GM23338 (cell line): ENCODE measurements around the gene BAIAP2.

ENCODE experiments used
- CREB1 ChIP-seq: fragments of 250-450 bp; sonication (Bioruptor Pico); IDR thresholded peaks from 2 replicates; pipeline ENCODE4 v1.5.0; 2020; ENCODE audit warnings: low read depth, mild to moderate bottlenecking, moderate library complexity
- EZH2 ChIP-seq: fragments of 200-600 bp; sonication (generic); IDR thresholded peaks from one replicate; pipeline ENCODE4 v1.8.0; 2017; ENCODE audit warnings: antibody characterized with exemption, mild to moderate bottlenecking, low read depth; ENCODE audit not compliant: unreplicated experiment
- EZH2phosphoT487 ChIP-seq: fragments of 200-600 bp; sonication (generic); IDR thresholded peaks from one replicate; pipeline ENCODE4 v1.8.1; 2018; ENCODE audit warnings: antibody characterized with exemption; ENCODE audit not compliant: unreplicated experiment
- JUNB ChIP-seq: IDR thresholded peaks from one replicate; pipeline ENCODE4 v1.6.1; 2016; ENCODE audit warnings: antibody characterized with exemption; ENCODE audit not compliant: unreplicated experiment
- POLR2AphosphoS5 ChIP-seq: IDR thresholded peaks from 2 replicates; pipeline ENCODE4 v1.6.1; 2016; ENCODE audit warnings: antibody characterized with exemption, low read depth
- STAT1 ChIP-seq: IDR thresholded peaks from one replicate; pipeline ENCODE4 v1.6.1; 2016; ENCODE audit warnings: antibody characterized with exemption; ENCODE audit not compliant: unreplicated experiment
- ZNF331 ChIP-seq: fragments of 250-450 bp; sonication (Bioruptor Pico); IDR thresholded peaks from 2 replicates; pipeline ENCODE4 v1.5.0; 2020; ENCODE audit warnings: low read depth, mild to moderate bottlenecking, moderate library complexity
- TF ChIP-seq, protein P1 (sequence below), 2 experiments: fragments of 200-600 bp in 1 of 2; sonication (generic) in 1 of 2; conservative IDR thresholded peaks; 2 replicates each; pipeline versions ENCODE4 v1.5.1 to v1.6.1; 2016 to 2017; ENCODE audit warnings: antibody characterized with exemption in 2 of 2, low read depth in 2 of 2, mild to moderate bottlenecking in 2 of 2, moderate library complexity in 1 of 2
- TF ChIP-seq, protein P2 (sequence below): IDR thresholded peaks from 2 replicates; pipeline ENCODE4 v1.6.1; 2016; ENCODE audit warnings: antibody characterized with exemption

DNA sequence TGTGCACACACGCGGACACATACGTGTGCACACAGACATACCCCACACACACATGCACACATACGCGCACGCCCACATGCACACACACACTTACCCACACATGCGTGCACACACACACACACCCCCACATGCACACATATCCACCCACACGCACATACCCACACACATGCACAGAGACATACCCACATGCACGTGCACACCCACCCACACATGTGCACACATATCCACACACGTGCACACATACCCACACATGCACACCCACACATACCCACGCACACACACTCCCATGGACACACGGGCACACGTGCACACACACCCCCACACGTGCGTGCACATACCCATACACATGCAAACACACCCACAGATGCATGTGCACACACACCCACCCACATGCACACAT is 103.1 kb downstream of the BAIAP2 start:
- TF ChIP-seq, protein P1, sequence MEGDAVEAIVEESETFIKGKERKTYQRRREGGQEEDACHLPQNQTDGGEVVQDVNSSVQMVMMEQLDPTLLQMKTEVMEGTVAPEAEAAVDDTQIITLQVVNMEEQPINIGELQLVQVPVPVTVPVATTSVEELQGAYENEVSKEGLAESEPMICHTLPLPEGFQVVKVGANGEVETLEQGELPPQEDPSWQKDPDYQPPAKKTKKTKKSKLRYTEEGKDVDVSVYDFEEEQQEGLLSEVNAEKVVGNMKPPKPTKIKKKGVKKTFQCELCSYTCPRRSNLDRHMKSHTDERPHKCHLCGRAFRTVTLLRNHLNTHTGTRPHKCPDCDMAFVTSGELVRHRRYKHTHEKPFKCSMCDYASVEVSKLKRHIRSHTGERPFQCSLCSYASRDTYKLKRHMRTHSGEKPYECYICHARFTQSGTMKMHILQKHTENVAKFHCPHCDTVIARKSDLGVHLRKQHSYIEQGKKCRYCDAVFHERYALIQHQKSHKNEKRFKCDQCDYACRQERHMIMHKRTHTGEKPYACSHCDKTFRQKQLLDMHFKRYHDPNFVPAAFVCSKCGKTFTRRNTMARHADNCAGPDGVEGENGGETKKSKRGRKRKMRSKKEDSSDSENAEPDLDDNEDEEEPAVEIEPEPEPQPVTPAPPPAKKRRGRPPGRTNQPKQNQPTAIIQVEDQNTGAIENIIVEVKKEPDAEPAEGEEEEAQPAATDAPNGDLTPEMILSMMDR (conservative IDR thresholded peaks at IDR 0.05; ENCODE audit: low read depth in 2 of 2): no peak
- TF ChIP-seq EZH2: no peak
- no peak for TF ChIP-seq STAT1
- no peak for TF ChIP-seq ZNF331 (CRISPR knock-in tag)
- TF ChIP-seq EZH2phosphoT487: no peak
- TF ChIP-seq JUNB: no peak
- no peak for TF ChIP-seq POLR2AphosphoS5
- TF ChIP-seq CREB1: no peak
- TF ChIP-seq, protein P2, sequence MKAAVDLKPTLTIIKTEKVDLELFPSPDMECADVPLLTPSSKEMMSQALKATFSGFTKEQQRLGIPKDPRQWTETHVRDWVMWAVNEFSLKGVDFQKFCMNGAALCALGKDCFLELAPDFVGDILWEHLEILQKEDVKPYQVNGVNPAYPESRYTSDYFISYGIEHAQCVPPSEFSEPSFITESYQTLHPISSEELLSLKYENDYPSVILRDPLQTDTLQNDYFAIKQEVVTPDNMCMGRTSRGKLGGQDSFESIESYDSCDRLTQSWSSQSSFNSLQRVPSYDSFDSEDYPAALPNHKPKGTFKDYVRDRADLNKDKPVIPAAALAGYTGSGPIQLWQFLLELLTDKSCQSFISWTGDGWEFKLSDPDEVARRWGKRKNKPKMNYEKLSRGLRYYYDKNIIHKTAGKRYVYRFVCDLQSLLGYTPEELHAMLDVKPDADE: no peak
